ENCODE measurements around the gene NFATC3.
A peak's percentile ranks its signal among the peaks of the same experiment; 100 is the strongest.

NFATC3 gene

DNA sequence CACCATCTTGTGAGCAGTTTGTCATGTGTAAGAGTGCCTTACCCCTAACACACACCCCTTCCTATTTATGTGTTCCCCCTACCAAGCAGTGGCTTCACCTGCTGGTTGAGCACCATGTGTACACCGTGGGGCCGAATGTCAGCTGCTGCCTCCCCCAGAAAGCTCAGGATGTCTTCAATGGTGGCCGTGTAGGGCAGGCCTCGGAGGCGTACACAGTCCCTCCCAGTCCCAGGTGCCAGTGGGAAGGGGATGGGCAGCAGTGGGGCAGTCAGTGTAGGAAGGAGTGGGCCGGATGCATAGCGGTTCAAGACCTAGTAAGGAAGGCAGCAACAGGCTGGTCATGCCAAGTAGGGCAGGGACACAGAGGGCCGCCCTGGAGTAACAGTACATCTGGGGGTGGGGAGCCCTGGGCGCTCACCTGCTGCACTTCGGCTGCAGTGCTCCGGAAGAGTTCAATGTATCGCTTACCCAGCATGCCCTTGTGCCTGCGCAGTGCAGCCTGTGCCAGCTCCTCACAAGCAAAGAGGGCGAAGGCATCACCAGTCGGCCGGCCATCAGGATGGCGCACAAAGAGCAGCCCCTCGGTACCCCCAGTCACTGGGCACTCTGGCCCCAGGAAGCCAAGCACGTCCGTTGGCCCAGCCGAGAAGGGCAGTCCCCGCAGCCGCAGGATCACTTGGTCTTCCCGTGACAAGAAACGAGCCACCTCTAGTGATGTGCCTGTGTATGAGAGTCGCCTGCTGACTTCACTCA, 146.4 kb downstream of the NFATC3 start:
- DNase-seq (ENCODE audit: low read depth in 2 of 2): no peak

DNA sequence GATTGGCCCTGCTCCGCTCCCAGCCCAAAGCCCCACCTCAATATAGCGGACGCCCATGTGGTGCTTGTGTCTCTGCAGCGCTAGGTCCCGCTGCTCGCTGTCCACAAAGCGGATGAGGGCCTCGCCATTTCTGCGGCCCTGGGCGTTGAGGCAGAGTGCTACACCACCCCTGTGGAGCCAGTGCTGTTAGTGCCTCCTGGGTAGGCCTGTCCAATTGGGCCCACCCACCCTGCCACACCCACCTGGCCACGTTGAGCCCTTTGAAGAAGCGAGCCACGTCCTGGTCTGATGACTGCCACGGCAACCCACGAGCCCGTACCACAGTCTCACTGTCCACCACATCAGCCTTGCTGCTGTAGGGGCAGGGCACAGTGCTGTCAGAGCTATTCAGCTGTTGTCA, 147.2 kb downstream of the NFATC3 start:
- DNase-seq (ENCODE audit: low read depth in 2 of 2): no peak

DNA sequence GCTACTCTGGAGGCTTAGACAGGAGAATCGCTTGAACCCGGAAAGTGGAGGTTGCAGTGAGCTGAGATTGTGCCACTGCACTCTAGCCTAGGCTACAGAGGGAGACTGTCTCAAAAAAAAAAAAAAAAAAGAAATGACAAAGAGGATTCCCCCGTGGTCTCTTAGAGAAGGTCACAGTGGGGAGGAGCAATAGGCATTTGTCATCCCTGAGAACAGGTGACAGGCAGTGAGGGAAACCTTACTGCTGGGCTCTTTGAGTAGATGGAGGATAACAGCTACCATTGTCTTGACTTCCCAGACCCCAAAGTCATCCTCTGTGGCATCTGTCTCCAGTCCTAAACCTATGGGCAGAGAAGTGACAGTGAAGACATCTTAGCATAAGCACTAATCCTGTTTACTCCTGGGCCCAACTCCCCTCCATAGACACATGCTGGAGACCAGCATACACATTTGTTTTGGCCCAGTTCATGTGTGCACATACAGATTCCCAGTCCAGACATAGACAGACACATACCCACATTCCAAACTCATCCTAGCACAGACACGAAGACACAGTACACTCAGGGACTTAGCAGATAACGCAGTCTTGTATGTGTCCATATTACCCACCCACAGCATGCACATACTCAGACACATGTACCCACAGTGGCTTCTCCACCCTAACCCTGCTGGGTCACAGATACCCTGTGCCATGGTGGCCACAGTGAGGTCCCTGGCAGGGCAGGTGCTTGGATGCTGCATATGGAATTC, 148.1 kb downstream of the NFATC3 start:
- DNase-seq (ENCODE audit: low read depth in 2 of 2): no peak

DNA sequence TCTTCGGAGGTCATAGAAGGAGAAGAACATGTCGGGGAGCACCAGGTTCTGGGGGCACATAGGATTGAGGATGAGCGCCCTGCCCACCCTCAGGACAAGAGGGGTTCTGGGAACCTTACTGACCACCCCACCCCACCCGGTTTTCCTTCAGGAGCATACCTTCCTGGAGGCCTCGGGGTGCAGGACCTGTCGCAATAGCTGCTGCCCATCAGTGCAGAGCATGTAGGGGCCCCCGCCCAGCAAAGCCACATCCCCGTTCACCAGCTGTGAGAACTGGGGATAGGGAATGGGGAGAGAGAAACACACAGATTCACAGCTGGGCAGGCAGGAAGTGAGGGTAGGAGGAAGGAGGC, 148.6 kb downstream of the NFATC3 start:
- no peak for DNase-seq (ENCODE audit: low read depth in 2 of 2)

DNA sequence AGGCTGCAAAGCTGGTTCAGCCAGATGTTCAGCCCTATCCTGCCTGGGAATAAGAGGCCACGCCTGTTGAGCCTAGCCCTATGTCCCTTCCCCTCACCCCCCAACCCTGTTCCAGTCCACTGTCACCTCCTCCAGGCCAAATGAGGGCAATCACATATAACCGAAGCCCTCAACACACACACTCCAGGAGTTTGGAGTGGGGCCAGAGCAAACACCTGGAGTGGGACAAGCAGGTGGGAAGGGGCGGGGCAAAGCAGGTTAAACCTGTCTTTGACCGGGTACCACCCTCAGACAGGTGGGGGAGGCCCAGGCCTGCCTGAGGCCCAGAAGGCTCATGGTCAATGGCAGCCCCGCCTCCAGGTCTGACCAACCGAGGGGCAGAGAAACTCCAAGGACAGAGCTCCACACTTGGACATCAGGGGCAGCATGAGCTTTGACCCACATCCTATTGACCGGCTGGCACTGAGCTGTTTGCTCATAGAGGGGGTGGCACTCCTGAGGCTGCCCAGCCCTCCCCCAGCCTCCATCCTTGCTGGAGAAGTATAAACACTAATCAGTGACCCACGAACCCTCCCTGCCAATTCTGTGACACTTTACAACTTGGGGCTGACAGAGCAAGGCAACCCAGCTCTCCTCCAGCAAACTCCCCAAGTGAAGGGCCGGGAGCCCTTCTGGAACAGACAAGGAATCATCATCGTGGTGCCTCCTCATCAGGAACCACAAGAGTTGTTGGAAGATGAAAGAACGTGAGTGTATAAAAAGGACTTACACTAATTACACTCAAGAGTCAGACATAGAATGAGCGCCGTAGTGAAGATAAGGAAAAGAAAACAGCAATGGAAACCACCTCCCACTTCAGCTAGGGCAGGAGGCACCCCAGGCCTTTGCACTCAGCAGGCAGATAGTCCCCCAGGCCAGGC, 149.3 kb downstream of the NFATC3 start:
- no peak for DNase-seq (ENCODE audit: low read depth in 2 of 2)

DNA sequence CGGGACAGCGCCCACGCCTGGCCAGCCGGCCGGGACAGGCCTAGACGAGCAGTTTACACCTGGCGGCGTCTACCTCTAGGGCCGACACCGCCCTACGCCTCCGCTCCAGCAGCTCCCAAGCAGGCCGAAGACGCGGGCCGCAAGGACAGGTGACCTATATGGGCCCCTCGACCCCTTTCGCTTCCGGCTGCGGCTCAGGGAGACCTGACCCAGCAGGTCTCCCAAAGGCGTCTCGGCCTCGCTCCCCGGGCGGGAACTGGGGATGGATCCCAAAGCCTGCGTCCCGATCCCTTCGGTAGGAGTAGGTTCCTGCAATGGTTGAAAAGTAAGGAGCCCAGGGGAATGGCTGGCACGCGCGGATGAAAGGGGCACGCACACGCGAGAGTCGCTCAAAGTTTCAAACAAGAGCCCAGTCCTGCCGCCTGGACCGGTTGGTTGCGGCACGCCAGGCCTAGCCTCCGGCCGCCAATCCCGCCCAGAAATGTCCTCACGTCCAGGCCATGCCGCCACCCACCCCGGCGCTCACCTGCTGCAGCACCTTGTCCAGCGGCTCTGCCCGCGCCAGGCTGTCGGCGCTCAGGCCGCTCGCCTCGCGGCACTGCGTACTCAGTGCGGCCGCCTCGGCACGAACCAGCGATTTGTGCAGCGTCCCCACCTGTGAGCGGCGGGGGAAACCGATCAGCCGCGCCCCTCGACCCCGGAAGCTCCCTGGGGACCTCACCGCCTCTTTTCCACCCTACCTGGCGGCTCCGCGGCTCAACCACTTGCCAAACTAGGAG, 150.1 kb downstream of the NFATC3 start:
- no peak for DNase-seq (ENCODE audit: low read depth in 2 of 2)

DNA sequence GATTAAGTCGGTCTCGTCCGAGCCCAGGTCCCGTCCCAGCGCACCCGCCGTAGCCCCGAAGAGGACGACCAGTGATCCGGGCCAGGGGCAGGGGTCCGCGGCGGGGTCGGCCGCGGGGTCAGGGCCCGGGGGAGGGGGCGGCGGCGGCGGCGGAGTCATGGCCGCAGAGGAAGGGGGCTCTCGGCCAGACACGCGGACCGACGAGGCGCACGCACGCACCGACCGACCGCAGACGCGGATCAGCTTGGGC, 150.6 kb downstream of the NFATC3 start, which contains the start of gene ESRP2:
Gene ESRP2 (minus strand): TSS at position 241 of the 250 bp plus-strand sequence. CDS start 82 bp downstream, at position 159.
- no peak for DNase-seq (ENCODE audit: low read depth in 2 of 2)

DNA sequence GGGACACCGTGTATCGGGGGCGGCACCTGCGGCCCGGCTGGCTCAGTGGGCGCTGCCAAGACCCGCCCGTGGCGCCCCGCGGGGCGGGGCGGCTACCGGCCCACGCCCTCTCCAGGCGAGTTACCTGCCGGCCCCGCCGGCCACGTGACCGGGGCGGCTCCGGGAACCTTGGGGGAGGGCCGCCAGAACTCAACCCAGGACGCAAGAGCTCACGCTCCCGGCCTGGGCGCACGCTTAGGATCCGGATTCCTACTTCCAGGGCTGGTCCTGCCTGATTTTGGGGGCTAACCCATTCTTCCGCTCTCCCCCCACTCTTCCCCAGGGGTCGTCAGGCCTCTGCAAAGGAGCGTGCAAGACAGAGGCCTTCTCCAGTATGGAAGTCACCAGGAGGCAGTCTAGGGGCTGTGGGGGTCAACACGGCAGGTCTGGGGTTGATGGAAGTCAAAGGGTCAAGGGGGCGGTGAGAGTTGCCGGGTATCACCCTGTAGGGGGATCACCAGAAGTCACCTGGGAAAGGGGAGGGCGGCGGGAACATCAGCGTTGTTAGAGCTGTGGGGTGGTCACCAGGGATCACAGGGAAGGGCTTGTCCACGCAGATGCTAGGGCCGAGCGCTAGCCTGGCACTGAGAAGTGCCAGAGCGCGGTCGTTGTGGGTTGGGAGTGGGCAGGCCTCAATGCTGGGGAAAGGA, 151.1 kb downstream of the NFATC3 start:
- no peak for DNase-seq (ENCODE audit: low read depth in 2 of 2)

DNA sequence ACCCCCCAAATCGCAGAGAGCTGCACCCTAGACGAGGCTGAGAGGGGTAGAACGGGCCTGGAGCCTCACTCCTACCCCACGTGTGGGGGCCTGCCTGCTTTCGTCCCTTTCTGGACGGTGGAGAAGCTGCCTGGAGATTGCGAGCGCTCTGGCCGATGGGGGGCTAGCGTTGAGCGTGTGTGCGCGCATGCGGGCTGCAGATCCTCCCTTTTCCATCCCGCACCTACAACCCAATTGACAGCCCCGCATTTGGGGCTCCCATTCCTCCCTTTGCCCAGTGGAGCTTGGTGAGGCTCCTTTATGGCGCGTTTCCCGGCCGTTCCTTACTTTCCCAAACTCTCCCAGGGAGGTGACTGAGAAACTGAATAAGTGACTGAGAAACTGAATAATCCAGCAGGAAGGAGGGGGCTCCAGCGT, 151.7 kb downstream of the NFATC3 start:
- DNase-seq (ENCODE audit: low read depth in 2 of 2): no peak

DNA sequence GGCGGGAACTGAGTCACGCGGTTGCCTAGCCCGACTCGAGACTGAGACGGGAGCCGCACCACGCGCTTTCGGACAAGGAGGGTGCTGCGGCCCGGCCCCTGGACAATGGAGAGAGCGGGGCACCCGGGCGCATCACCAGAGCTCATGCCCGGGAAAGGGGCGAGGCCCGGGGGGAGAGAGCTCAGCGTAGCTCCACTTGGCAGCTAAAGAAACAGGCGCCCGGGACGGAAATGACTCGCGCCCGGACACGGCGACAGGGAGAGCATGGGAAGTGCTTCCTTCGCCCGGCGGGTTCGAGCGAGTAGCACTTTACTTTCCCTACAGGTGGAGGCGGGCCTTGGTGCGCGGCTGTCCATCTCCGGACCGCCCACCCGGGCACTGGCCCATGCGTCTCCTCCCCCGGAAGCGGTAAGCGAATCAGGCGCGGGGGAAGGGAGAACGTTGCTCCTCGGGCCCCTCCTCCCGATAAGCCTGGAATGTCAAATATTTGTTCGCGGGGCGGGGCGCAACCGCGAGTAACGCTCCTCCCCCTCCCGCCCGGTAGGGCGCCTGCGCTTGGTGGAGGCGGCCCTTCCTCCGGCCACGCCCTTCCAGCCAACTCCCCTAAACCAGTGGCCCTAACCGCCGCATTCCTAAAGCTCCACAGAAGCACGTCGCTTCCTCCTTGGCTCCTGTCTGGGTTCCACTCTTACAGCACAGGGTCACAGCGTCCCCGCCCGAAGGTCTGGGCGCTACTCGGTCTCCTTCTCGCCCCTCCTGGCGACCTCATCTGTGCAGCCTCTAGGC, 152.3 kb downstream of the NFATC3 start:
- peak; percentile 72 to 77 for DNase-seq (ENCODE audit: low read depth in 2 of 2)

DNA sequence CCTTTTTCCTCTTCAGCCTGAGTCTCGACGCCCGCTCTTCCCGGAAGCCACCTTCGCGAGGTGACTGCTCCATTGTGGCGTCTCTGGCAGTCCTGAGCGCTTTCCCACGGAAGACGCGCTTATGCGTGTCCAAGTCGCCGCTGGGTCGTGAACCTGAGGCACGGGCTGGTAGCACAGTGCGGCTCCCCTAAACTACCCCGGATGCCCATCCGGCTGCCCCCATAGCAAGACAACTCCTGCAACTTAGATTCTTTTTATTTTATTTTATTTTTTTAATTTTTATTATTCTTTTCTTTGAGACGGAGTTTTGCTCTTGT, 152.8 kb downstream of the NFATC3 start:
- no peak for DNase-seq (ENCODE audit: low read depth in 2 of 2)

DNA sequence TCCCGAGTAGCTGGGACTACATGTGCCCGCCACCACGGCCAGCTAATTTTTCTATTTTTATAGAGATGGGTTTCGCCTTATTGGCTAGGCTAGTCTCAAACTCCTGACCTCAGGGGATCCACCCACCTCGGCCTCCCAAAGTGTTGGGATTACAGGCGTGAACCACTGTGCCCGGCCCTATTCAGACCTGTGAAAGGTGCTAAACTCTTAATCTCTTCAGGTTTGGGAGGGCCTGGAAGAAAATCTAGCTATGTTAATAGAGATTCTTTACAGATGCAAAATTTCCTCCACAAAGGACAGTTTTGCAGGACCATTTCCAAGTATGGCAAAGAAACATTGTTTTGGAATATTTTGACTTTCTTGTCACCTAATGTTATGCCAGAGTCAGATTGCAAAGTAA, 156.9 kb downstream of the NFATC3 start:
- DNase-seq (ENCODE audit: low read depth in 2 of 2): no peak

DNA sequence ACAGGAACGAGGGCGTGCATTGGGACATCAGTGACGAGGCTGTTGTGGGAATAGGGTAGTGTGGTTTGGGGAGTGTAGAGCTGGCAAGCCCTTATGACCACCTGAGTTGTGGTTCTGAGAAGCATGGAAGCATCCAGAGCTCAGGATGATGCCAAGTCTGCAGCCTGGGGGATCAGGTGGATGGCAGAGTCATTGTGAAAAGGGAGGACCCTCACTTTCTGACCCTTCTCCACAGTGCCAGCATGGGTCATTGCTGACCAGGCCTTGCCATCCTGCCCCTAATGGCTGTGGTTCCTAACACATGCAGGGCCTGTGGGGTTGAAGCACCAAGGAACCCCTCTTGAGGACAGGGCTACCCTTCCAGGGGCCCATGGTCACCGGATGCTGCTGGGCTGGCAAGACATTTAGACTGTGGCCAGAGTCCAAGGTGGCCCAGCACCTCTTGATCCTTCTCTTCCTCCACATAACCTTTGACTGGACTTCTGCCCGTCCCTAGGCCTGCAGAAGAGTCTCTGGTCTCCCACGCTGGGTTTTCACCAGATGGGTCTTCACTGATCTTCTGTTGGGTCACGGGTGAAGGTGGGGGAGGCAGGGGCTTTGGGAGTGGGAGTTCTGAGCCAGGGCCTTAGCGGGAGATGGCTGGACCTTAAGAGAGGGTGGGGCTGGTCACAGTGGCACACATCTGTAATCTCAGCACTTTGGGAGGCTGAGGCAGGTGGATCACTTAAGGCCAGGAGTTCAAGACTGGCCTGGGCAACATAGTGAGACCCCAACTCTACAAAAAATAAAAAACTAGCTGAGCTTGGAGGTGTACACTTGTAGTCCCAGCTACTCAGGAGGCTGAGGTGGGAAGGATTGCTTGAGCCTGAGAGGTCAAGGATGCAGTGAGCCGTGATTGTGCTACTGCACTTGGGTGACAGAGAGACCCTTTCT, 158.0 kb downstream of the NFATC3 start:
- DNase-seq (ENCODE audit: low read depth in 2 of 2): no peak

DNA sequence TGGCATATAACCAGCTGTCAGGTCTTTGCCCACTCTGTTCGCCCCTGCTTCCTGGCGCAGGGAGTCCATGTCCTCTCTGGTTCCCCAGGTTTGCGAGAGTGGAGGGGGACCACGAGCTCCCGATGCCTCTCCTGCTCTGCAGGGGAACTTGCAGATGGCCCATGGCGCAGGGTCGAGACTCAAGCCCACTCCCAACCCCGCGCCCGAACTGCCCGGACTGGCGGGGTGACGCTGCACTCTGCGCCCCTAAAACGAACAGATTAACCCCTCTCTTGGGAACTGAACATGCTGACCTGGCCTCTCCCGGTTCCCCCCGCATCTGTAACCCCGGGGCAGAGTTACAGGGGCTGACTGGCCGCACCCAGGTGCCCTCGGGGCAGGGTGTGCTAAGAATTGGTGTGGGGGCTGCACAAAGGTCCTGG, 159.3 kb downstream of the NFATC3 start:
- DNase-seq (ENCODE audit: low read depth in 2 of 2): no peak

DNA sequence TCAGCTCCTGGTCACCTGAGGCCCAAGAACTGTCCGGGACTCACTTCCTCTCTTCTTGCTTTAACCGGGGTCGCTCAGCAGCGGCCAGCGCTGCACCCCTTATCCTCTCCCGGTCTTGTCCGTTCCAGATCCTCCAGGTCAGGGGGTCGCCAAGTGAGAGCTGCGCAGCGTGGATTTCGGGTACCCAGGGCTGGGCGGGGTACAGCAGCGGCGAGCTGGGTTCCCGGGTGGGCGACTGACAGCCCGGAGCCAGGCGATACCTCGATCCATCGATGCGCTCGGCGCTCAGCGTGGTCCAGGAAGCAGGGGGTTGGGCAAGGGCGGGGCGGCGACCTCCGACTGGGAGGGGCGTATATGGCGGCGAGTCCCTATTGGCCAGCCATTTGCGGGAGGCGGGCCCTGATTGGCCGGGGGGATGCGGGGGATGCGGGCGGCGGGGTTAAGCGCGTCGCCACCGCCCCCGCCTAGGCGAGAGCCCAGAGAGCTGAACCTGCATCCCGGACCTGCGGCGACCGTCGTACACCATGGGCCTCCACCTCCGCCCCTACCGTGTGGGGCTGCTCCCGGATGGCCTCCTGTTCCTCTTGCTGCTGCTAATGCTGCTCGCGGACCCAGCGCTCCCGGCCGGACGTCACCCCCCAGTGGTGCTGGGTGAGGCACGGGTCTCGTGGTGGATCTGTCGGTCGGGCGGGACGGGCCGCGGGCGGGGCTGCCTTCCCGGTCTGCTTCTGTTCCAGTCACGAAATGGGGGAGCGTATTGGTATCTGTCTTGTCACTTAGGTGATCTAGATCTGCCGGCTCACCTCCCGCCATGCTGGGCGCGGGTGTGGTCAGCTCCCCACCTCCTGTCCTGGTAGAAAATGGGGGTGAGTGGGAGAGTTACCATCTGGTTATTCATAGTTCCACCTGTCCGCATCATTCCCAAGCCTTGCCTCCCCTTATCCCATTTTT, 160.0 kb downstream of the NFATC3 start, which contains the start of gene PLA2G15:
Gene PLA2G15 (plus strand): TSS at position 471 of the 951 bp plus-strand sequence. CDS start 54 bp downstream, at position 525.
- peak; percentile 93 to 94 for DNase-seq (ENCODE audit: low read depth in 2 of 2)

DNA sequence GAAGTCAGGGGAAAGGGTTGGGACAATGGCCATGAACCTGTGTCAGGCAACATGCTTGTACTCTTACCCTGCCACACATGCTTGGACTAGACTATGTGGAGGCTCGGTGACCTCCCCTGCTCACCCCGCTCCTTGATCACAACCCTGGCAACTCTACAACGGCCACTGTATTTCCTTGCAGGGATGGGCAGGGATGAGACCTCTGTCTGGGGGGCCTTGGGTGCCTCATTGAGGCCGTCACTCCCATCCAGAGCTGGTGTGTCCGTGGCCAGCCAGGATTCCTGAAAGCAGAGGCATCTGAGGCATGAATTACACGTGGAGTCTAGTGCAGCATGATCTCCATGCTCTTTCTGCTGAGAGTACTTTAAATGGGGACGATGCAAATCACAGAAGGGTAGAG, 161.0 kb downstream of the NFATC3 start:
- DNase-seq (ENCODE audit: low read depth in 2 of 2): no peak

DNA sequence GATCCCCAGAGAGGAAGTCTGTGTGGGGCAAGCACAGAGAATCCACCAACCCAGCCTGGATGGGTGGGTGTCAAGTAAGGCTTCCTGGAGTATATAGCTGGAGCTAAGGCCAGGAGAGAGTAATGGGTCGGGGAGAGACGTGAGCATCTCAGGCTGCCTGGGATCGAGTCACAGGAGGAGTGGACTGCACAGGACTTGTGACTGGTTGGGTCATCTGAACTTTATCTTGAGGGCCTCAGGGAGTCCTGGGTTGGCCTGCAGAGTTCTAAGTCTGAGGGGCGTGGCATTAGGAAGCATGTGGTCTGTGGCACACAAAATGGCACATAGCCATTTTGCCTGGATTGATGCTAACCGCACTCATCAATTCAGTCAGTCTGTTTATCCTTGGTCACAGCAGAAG, 161.5 kb downstream of the NFATC3 start:
- DNase-seq (ENCODE audit: low read depth in 2 of 2): no peak

DNA sequence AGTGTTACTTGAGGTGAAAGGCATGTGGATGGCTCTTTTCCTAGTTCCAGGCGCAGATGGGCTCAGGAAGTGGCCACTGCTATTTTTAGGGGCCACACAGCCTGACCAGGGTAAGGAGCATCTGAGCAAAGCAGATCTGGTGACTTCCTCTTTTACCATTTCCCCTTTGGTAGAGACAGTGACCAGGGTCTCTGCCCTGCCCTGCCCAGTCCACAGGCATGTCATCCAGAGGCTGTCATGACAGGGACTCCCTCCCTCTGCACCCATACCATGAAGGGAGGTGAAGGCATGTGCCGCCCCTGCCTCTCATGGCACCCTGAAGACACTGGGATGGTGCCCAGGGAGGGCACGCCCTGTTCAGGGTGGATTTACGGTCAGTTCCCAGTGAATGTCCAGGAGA, 162.2 kb downstream of the NFATC3 start:
- DNase-seq (ENCODE audit: low read depth in 2 of 2): no peak
